Endothelial cell (in vitro differentiated cells): Measurements from ENCODE around the gene COQ8A. TPM values are rescaled to one million over a fixed set of nuclear protein-coding genes. Genes with fewer than 3 reads are reported as not detected.
A peak's percentile ranks its signal among the peaks of the same experiment; 100 is the strongest.

Experiments
- DNase-seq: peaks from one replicate; pipeline ENCODE4 v3.0.0; 2021; ENCODE audit warnings: low spot score
- H3K27ac Mint-ChIP-seq: one replicate; pipeline ENCODE4 v1.8.0; 2021; ENCODE audit warnings: mixed read lengths, inconsistent platforms; ENCODE audit not compliant: unreplicated experiment
- H3K27me3 Mint-ChIP-seq: one replicate; pipeline ENCODE4 v1.8.0; 2021; ENCODE audit warnings: mild to moderate bottlenecking, moderate library complexity, mixed read lengths, inconsistent platforms; ENCODE audit not compliant: unreplicated experiment
- H3K36me3 Mint-ChIP-seq: one replicate; pipeline ENCODE4 v1.8.0; 2021; ENCODE audit warnings: mild to moderate bottlenecking, low read depth, mixed read lengths, inconsistent platforms; ENCODE audit not compliant: unreplicated experiment
- H3K4me1 Mint-ChIP-seq: one replicate; pipeline ENCODE4 v1.8.0; 2021; ENCODE audit warnings: mild to moderate bottlenecking, mixed read lengths, inconsistent platforms; ENCODE audit not compliant: unreplicated experiment
- H3K4me3 Mint-ChIP-seq: one replicate; pipeline ENCODE4 v1.8.0; 2021; ENCODE audit warnings: mild to moderate bottlenecking, mixed read lengths, inconsistent platforms; ENCODE audit not compliant: unreplicated experiment
- H3K9me3 Mint-ChIP-seq: one replicate; pipeline ENCODE4 v1.8.0; 2021; ENCODE audit warnings: mixed read lengths, inconsistent platforms; ENCODE audit not compliant: unreplicated experiment
- CTCF ChIP-seq: fragments of 200-600 bp; sonication (generic); IDR thresholded peaks from one replicate; pipeline ENCODE4 v1.5.0; 2021; ENCODE audit warnings: antibody characterized with exemption; ENCODE audit not compliant: unreplicated experiment
- total RNA-seq: library from RNA; stranded (reverse); fragmentation: NEBNext Ultra II Directional; extraction: Animal tissue kit (Norgen Biotek cat#: 25700); gene quantifications from one replicate; pipeline ENCODE4 v1.2.1, GENCODE V29; 2021; ENCODE audit not compliant: unreplicated experiment

The COQ8A gene
- total RNA-seq, 1 donor from 2014 or later = 22.7 TPM

GRCh38 chr1:226946841-226947240 lies 6.7 kb downstream of the COQ8A start:
- H3K4me1 Mint-ChIP-seq = peaks cover 55% of the 10 kb centered on the region
- H3K27me3 Mint-ChIP-seq = peaks cover 11% of the 10 kb centered on the region
- no peak overlapping the region for H3K4me3 Mint-ChIP-seq
- peak overlapping the region; percentile 48 for H3K27ac Mint-ChIP-seq
- no peak for TF ChIP-seq CTCF
- H3K9me3 Mint-ChIP-seq = no peaks in the 10 kb centered on the region
- H3K36me3 Mint-ChIP-seq = peaks cover 11% of the 10 kb centered on the region
- no peak for DNase-seq

- TF ChIP-seq CTCF = no peak
- Mint-ChIP-seq H3K27me3 (peaks cover 6% of the 10 kb centered on the region), H3K4me1 (peaks cover 46% of the 10 kb centered on the region), H3K4me3 (no peak overlapping the region), H3K36me3 (peaks cover 11% of the 10 kb centered on the region), H3K27ac (no peak overlapping the region), H3K9me3 (no peaks in the 10 kb centered on the region)
- DNase-seq = no peak
Measured at GRCh38 chr1:226948051-226948450, 8.0 kb downstream of the COQ8A start.

- no peak for TF ChIP-seq CTCF
- Mint-ChIP-seq H3K27me3 (peaks cover 6% of the 10 kb centered on the region), H3K27ac (no peak overlapping the region), H3K4me1 (peaks cover 46% of the 10 kb centered on the region), H3K36me3 (peaks cover 9% of the 10 kb centered on the region), H3K9me3 (no peaks in the 10 kb centered on the region), H3K4me3 (no peak overlapping the region)
- DNase-seq = no peak
Measured at GRCh38 chr1:226948480-226948879, 8.4 kb downstream of the COQ8A start.

GRCh38 chr1:226948996-226949395 lies 8.9 kb downstream of the COQ8A start:
- no peak overlapping the region for H3K27ac Mint-ChIP-seq
- peaks cover 46% of the 10 kb centered on the region for H3K4me1 Mint-ChIP-seq
- no peak for DNase-seq
- no peak for TF ChIP-seq CTCF
- H3K36me3 Mint-ChIP-seq = peaks cover 5% of the 10 kb centered on the region
- no peaks in the 10 kb centered on the region for H3K9me3 Mint-ChIP-seq
- H3K27me3 Mint-ChIP-seq = peaks cover 5% of the 10 kb centered on the region
- H3K4me3 Mint-ChIP-seq = no peak overlapping the region

- peaks cover 46% of the 10 kb centered on the region for H3K4me1 Mint-ChIP-seq
- TF ChIP-seq CTCF = no peak
- no peak overlapping the region for H3K4me3 Mint-ChIP-seq
- H3K36me3 Mint-ChIP-seq = peaks cover 5% of the 10 kb centered on the region
- H3K9me3 Mint-ChIP-seq = no peaks in the 10 kb centered on the region
- DNase-seq = no peak
- H3K27me3 Mint-ChIP-seq = peaks cover 1% of the 10 kb centered on the region
- no peak overlapping the region for H3K27ac Mint-ChIP-seq
Measured at GRCh38 chr1:226949401-226949800, 9.3 kb downstream of the COQ8A start.
